ENCODE measurements around the gene RNGTT. TPM values are rescaled to one million over a fixed set of nuclear protein-coding genes. Genes with fewer than 3 reads are reported as not detected.
A peak's percentile ranks its signal among the peaks of the same experiment; 100 is the strongest.

The RNGTT gene
- total RNA-seq, 1 donor from 2014 or later = 14.6 TPM

- Mint-ChIP-seq H3K27me3 (ENCODE audit: unreplicated experiment) (peaks cover 2% of the 10 kb centered on the region), H3K4me1 (ENCODE audit: unreplicated experiment) (peaks cover 6% of the 10 kb centered on the region), H3K4me3 (ENCODE audit: unreplicated experiment) (no peak overlapping the region), H3K9me3 (ENCODE audit: unreplicated experiment) (peaks cover 5% of the 10 kb centered on the region), H3K36me3 (ENCODE audit: low read depth, unreplicated experiment) (peaks cover 8% of the 10 kb centered on the region), H3K27ac (ENCODE audit: unreplicated experiment) (no peak overlapping the region)
- no peak for DNase-seq (ENCODE audit: low spot score)
- TF ChIP-seq CTCF (IDR thresholded peaks at IDR 0.05; ENCODE audit: unreplicated experiment) = no peak
Measured at GRCh38 chr6:88808381-88808780, 155.0 kb downstream of the RNGTT start.

- H3K4me3 Mint-ChIP-seq (ENCODE audit: unreplicated experiment) = no peak overlapping the region
- H3K27me3 Mint-ChIP-seq (ENCODE audit: unreplicated experiment) = peaks cover 2% of the 10 kb centered on the region
- peaks cover 8% of the 10 kb centered on the region for H3K36me3 Mint-ChIP-seq (ENCODE audit: low read depth, unreplicated experiment)
- no peak for TF ChIP-seq CTCF (IDR thresholded peaks at IDR 0.05; ENCODE audit: unreplicated experiment)
- no peak overlapping the region for H3K27ac Mint-ChIP-seq (ENCODE audit: unreplicated experiment)
- DNase-seq (ENCODE audit: low spot score) = no peak
- H3K9me3 Mint-ChIP-seq (ENCODE audit: unreplicated experiment) = peaks cover 5% of the 10 kb centered on the region
- peaks cover 6% of the 10 kb centered on the region for H3K4me1 Mint-ChIP-seq (ENCODE audit: unreplicated experiment)
Measured at GRCh38 chr6:88807622-88808021, 155.8 kb downstream of the RNGTT start.

GRCh38 chr6:88806728-88807127 lies 156.7 kb downstream of the RNGTT start:
- H3K27me3 Mint-ChIP-seq (ENCODE audit: unreplicated experiment) = peaks cover 2% of the 10 kb centered on the region
- H3K27ac Mint-ChIP-seq (ENCODE audit: unreplicated experiment) = peak overlapping the region; percentile 39
- H3K4me3 Mint-ChIP-seq (ENCODE audit: unreplicated experiment) = peak overlapping the region; percentile 37
- TF ChIP-seq CTCF (IDR thresholded peaks at IDR 0.05; ENCODE audit: unreplicated experiment) = no peak
- peaks cover 5% of the 10 kb centered on the region for H3K9me3 Mint-ChIP-seq (ENCODE audit: unreplicated experiment)
- peaks cover 6% of the 10 kb centered on the region for H3K4me1 Mint-ChIP-seq (ENCODE audit: unreplicated experiment)
- no peak for DNase-seq (ENCODE audit: low spot score)
- H3K36me3 Mint-ChIP-seq (ENCODE audit: low read depth, unreplicated experiment) = peaks cover 8% of the 10 kb centered on the region

GRCh38 chr6:88804701-88805100 lies 158.7 kb downstream of the RNGTT start:
- peaks cover 8% of the 10 kb centered on the region for H3K36me3 Mint-ChIP-seq (ENCODE audit: low read depth, unreplicated experiment)
- H3K4me3 Mint-ChIP-seq (ENCODE audit: unreplicated experiment) = no peak overlapping the region
- peaks cover 2% of the 10 kb centered on the region for H3K27me3 Mint-ChIP-seq (ENCODE audit: unreplicated experiment)
- H3K4me1 Mint-ChIP-seq (ENCODE audit: unreplicated experiment) = peaks cover 6% of the 10 kb centered on the region
- DNase-seq (ENCODE audit: low spot score) = no peak
- no peak overlapping the region for H3K27ac Mint-ChIP-seq (ENCODE audit: unreplicated experiment)
- no peak for TF ChIP-seq CTCF (IDR thresholded peaks at IDR 0.05; ENCODE audit: unreplicated experiment)
- H3K9me3 Mint-ChIP-seq (ENCODE audit: unreplicated experiment) = peaks cover 5% of the 10 kb centered on the region

- no peaks in the 10 kb centered on the region for H3K4me1 Mint-ChIP-seq (ENCODE audit: unreplicated experiment)
- no peaks in the 10 kb centered on the region for H3K36me3 Mint-ChIP-seq (ENCODE audit: low read depth, unreplicated experiment)
- H3K27me3 Mint-ChIP-seq (ENCODE audit: unreplicated experiment) = no peaks in the 10 kb centered on the region
- TF ChIP-seq CTCF (IDR thresholded peaks at IDR 0.05; ENCODE audit: unreplicated experiment) = no peak
- no peaks in the 10 kb centered on the region for H3K9me3 Mint-ChIP-seq (ENCODE audit: unreplicated experiment)
- H3K4me3 Mint-ChIP-seq (ENCODE audit: unreplicated experiment) = no peak overlapping the region
- H3K27ac Mint-ChIP-seq (ENCODE audit: unreplicated experiment) = no peak overlapping the region
- no peak for DNase-seq (ENCODE audit: low spot score)
Measured at GRCh38 chr6:88785478-88785877, 177.9 kb downstream of the RNGTT start.

Data from endothelial cell (in vitro differentiated cells).